ENCODE measurements around the gene GLOD5. TPM values are rescaled to one million over a fixed set of nuclear protein-coding genes. Genes with fewer than 3 reads are reported as not detected.

The GLOD5 gene
- total RNA-seq, 1 experiment from 2014 or later = not detected

DNA sequence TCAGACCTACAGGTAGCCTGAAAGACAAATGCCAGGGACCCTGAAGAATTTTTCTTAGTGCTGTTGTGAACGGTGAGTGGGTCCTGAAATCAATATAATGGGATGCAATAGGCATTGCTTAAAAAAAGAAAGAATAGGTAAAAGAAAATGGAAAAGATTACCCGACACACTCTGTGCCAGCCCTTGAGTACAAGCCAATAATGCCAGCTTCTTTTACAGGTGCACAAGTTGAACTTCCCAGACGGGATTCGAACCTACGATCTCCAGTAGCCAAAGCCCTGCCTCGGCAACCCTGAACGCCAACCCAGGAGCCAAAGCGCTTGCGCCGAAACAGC is 24.7 kb upstream of the GLOD5 start:
- peaks cover 3% of the 10 kb centered on the region for H3K27me3 Mint-ChIP-seq (ENCODE audit: low read depth)
- Histone ChIP-seq H3K4me1 (ENCODE audit: insufficient read depth, low read length) (no peaks in the 10 kb centered on the region; the same call in none of the 2 replicates), H2BK20ac (ENCODE audit: low read depth, low read length, poor library complexity, severe bottlenecking) (no peak overlapping the region), H2BK15ac (ENCODE audit: low read depth, low read length) (no peak overlapping the region), H3K18ac (ENCODE audit: insufficient read length, low read depth, low read length) (no peak overlapping the region), H2BK5ac (ENCODE audit: insufficient read length, low read length) (no peak overlapping the region), H2BK120ac (ENCODE audit: low read depth, low read length, poor library complexity, severe bottlenecking) (no peak overlapping the region), H4K5ac (ENCODE audit: insufficient read length, low read depth, low read length) (no peak overlapping the region), H3K79me1 (ENCODE audit: insufficient read depth, low read depth, low read length, poor library complexity, severe bottlenecking) (no peaks in the 10 kb centered on the region), H3K27ac (ENCODE audit: insufficient read length, low read depth, low read length) (no peak overlapping the region), H2AFZ (ENCODE audit: low read length) (no peak overlapping the region), H3K23ac (ENCODE audit: insufficient read length, low read depth, low read length) (no peak overlapping the region), H3K14ac (ENCODE audit: insufficient read depth, low read length) (no peak overlapping the region), H3K56ac (ENCODE audit: insufficient read length, low read depth, low read length) (no peak overlapping the region), H2BK12ac (ENCODE audit: insufficient read length, low read depth, low read length) (no peak overlapping the region), H3K23me2 (ENCODE audit: insufficient read length, low read depth, low read length, poor library complexity, severe bottlenecking) (peaks cover 4% of the 10 kb centered on the region), H3K4ac (ENCODE audit: low read depth, low read length) (no peak overlapping the region), H3K9me3 (ENCODE audit: control insufficient read depth, low read depth, low read length) (peaks cover 28% of the 10 kb centered on the region), H4K91ac (ENCODE audit: insufficient read length, low read depth, low read length) (no peak overlapping the region), H3K79me2 (ENCODE audit: insufficient read depth, low read length) (no peaks in the 10 kb centered on the region), H4K8ac (replicated peaks; ENCODE audit: insufficient read length, low read depth, low read length) (no peak overlapping the region), H2AK5ac (ENCODE audit: insufficient read length, low read length) (no peak overlapping the region), H3K27me3 (ENCODE audit: insufficient read depth, low read length) (no peaks in the 10 kb centered on the region), H3T11ph (ENCODE audit: low read length) (no peak overlapping the region), H3K9ac (ENCODE audit: extremely low read depth, insufficient read length, low read length) (no peak overlapping the region), H3K4me2 (ENCODE audit: insufficient read depth, insufficient read length, low read length) (peak overlapping the region; percentile 27), H4K20me1 (ENCODE audit: control insufficient read depth, insufficient read depth, insufficient read length) (no peaks in the 10 kb centered on the region)
- TF ChIP-seq, protein P1, sequence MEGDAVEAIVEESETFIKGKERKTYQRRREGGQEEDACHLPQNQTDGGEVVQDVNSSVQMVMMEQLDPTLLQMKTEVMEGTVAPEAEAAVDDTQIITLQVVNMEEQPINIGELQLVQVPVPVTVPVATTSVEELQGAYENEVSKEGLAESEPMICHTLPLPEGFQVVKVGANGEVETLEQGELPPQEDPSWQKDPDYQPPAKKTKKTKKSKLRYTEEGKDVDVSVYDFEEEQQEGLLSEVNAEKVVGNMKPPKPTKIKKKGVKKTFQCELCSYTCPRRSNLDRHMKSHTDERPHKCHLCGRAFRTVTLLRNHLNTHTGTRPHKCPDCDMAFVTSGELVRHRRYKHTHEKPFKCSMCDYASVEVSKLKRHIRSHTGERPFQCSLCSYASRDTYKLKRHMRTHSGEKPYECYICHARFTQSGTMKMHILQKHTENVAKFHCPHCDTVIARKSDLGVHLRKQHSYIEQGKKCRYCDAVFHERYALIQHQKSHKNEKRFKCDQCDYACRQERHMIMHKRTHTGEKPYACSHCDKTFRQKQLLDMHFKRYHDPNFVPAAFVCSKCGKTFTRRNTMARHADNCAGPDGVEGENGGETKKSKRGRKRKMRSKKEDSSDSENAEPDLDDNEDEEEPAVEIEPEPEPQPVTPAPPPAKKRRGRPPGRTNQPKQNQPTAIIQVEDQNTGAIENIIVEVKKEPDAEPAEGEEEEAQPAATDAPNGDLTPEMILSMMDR (conservative IDR thresholded peaks at IDR 0.05) = no peak
- WGBS (ENCODE audit: extremely low coverage, insufficient read length, low lambda C conversion rate) = no CpG with 5 or more reads among the region's 10 CpGs
- no peak for DNase-seq
- peaks cover 3 to 7% (median 4%) of the 10 kb centered on the region in 3 experiments; a peak in 4 of 7 replicates for H3K36me3 Mint-ChIP-seq (ENCODE audit: insufficient read depth in 1 of 3, low read depth in 3 of 3)
- peaks cover 0 to 14% of the 10 kb centered on the region in 2 experiments; a peak in 3 of 4 replicates for H3K4me1 Mint-ChIP-seq
- H3K27ac Mint-ChIP-seq = no peak overlapping the region; a peak in 1 of 7 replicates
- peak overlapping the region; percentile 82 to 87; a peak in 4 of 5 replicates for H3K4me3 Mint-ChIP-seq
- H3K9me3 Mint-ChIP-seq = peaks cover 64 to 78% of the 10 kb centered on the region in 2 experiments

Measured in H9 (cell line).